Osteoblast (primary cell): Measurements from ENCODE around the gene SP8. TPM values are rescaled to one million over a fixed set of nuclear protein-coding genes. Genes with fewer than 3 reads are reported as not detected.

ENCODE experiments used
- DNase-seq: peaks from one replicate; pipeline ENCODE4 v3.0.0; 2011; ENCODE audit warnings: low spot score, mixed read lengths; ENCODE audit not compliant: insufficient read length; ENCODE audit errors: missing footprints
- H2AFZ ChIP-seq: 2 replicates; pipeline ENCODE4 v1.6.0; 2011; ENCODE audit warnings: mild to moderate bottlenecking, low read length
- H3K27ac ChIP-seq: 2 replicates; pipeline ENCODE4 v1.5.1; 2011; ENCODE audit warnings: mild to moderate bottlenecking, low read depth, low read length, moderate library complexity
- H3K27me3 ChIP-seq: 2 replicates; pipeline ENCODE4 v1.6.0; 2012; ENCODE audit warnings: mild to moderate bottlenecking, control low read depth, inconsistent platforms, low read length, moderate library complexity; ENCODE audit not compliant: insufficient read depth
- H3K36me3 ChIP-seq: 2 replicates; pipeline ENCODE4 v1.5.1; 2011; ENCODE audit warnings: mild to moderate bottlenecking, low read length, control low read depth, moderate library complexity; ENCODE audit not compliant: insufficient read depth
- H3K4me1 ChIP-seq: 2 replicates; pipeline ENCODE4 v1.5.1; 2011; ENCODE audit warnings: mild to moderate bottlenecking, low read length, control low read depth, moderate library complexity; ENCODE audit not compliant: insufficient read depth
- H3K4me2 ChIP-seq: 2 replicates; pipeline ENCODE4 v1.6.0; 2011; ENCODE audit warnings: mild to moderate bottlenecking, low read length; ENCODE audit not compliant: insufficient read depth
- H3K4me3 ChIP-seq: fragments of 200-600 bp; sonication (generic); 3 replicates; pipeline ENCODE4 v1.5.1; 2012; ENCODE audit warnings: mild to moderate bottlenecking, low read length, inconsistent platforms; ENCODE audit not compliant: insufficient read depth
- H3K79me2 ChIP-seq: 2 replicates; pipeline ENCODE4 v1.6.0; 2012; ENCODE audit warnings: mild to moderate bottlenecking, low read length, control low read depth, inconsistent platforms; ENCODE audit not compliant: insufficient read depth
- H3K9me3 ChIP-seq: 2 replicates; pipeline ENCODE4 v1.5.1; 2011; ENCODE audit warnings: low read depth, low read length, control low read depth
- H4K20me1 ChIP-seq: 2 replicates; pipeline ENCODE4 v1.6.0; 2012; ENCODE audit warnings: mild to moderate bottlenecking, low read length, control low read depth; ENCODE audit not compliant: insufficient read depth
- total RNA-seq: library from RNA; depleted of rRNA; stranded (reverse); fragments of >200 nt; gene quantifications from 2 replicates; pipeline ENCODE4 v1.2.3, GENCODE V29; 2012
- TF ChIP-seq, protein P1 (sequence below): IDR thresholded peaks from 2 replicates; pipeline ENCODE4 v1.5.1; 2011; ENCODE audit warnings: mild to moderate bottlenecking, low read depth, low read length, moderate library complexity; ENCODE audit errors: extremely low read depth

SP8 gene
- total RNA-seq, 1 donor: not detected

- Histone ChIP-seq H3K79me2 (no peaks in the 10 kb centered on the region), H2AFZ (no peak overlapping the region), H3K4me1 (no peaks in the 10 kb centered on the region), H3K4me3 (no peak overlapping the region), H3K27ac (no peak overlapping the region), H3K9me3 (no peaks in the 10 kb centered on the region), H3K36me3 (no peaks in the 10 kb centered on the region), H3K4me2 (no peak overlapping the region), H3K27me3 (no peaks in the 10 kb centered on the region), H4K20me1 (no peaks in the 10 kb centered on the region)
- no peak for DNase-seq
- TF ChIP-seq, protein P1, sequence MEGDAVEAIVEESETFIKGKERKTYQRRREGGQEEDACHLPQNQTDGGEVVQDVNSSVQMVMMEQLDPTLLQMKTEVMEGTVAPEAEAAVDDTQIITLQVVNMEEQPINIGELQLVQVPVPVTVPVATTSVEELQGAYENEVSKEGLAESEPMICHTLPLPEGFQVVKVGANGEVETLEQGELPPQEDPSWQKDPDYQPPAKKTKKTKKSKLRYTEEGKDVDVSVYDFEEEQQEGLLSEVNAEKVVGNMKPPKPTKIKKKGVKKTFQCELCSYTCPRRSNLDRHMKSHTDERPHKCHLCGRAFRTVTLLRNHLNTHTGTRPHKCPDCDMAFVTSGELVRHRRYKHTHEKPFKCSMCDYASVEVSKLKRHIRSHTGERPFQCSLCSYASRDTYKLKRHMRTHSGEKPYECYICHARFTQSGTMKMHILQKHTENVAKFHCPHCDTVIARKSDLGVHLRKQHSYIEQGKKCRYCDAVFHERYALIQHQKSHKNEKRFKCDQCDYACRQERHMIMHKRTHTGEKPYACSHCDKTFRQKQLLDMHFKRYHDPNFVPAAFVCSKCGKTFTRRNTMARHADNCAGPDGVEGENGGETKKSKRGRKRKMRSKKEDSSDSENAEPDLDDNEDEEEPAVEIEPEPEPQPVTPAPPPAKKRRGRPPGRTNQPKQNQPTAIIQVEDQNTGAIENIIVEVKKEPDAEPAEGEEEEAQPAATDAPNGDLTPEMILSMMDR: no peak
These were observed 45.3 kb upstream of the SP8 start for GRCh38 chr7:20831956-20832355.

GRCh38 chr7:20831451-20831850 lies 44.8 kb upstream of the SP8 start:
- Histone ChIP-seq H3K27me3 (no peaks in the 10 kb centered on the region), H3K4me1 (no peaks in the 10 kb centered on the region), H3K4me2 (no peak overlapping the region), H4K20me1 (no peaks in the 10 kb centered on the region), H3K36me3 (no peaks in the 10 kb centered on the region), H3K9me3 (no peaks in the 10 kb centered on the region), H3K4me3 (no peak overlapping the region), H2AFZ (no peak overlapping the region), H3K27ac (no peak overlapping the region), H3K79me2 (no peaks in the 10 kb centered on the region)
- TF ChIP-seq, protein P1: no peak
- DNase-seq: no peak

DNA sequence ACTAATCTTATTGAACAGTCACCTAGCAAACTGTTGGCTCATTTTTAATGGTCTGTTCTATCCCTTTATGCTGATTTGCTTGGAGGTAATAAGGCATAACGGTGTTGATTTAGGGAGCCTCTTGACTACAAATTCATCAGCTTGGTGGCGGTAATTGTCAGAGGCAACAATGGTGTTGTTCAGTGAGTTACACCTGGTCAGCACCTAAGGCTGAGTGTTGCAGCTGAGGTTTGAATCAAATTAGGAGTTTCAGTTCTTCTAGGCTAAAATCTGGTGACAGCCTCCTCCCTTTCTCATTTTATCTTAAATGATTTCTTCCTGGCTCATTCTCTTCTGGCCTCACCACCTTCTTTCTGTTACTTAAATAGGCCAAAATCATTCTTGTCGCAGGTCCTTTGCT lies 42.3 kb upstream of the SP8 start:
- H3K9me3 ChIP-seq: no peaks in the 10 kb centered on the region
- TF ChIP-seq, protein P1: no peak
- no peaks in the 10 kb centered on the region for H3K79me2 ChIP-seq
- no peaks in the 10 kb centered on the region for H3K4me1 ChIP-seq
- no peak overlapping the region for H3K4me2 ChIP-seq
- H3K27ac ChIP-seq: no peak overlapping the region
- no peaks in the 10 kb centered on the region for H3K27me3 ChIP-seq
- no peak for DNase-seq
- no peak overlapping the region for H3K4me3 ChIP-seq
- no peaks in the 10 kb centered on the region for H4K20me1 ChIP-seq
- H3K36me3 ChIP-seq: no peaks in the 10 kb centered on the region
- no peak overlapping the region for H2AFZ ChIP-seq

DNA sequence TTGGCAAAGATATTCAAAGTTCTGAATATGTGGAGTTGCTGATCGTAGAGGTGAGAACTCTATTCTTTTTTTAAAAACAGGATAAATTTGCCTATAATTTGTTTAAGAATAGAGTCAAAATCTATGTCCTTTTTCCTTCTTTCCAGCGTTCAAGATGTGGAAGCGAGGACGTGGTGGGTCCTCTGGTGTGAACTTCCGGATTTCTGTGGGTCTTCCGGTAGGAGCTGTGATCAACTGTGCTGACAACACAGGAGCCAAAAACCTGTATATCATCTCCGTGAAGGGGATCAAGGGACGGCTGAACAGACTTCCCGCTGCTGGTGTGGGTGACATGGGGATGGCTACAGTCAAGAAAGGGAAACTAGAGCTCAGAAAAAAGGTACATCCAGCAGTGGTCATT lies 40.5 kb upstream of the SP8 start:
- H3K27ac ChIP-seq: no peak overlapping the region
- H2AFZ ChIP-seq: no peak overlapping the region
- H3K4me2 ChIP-seq: no peak overlapping the region
- no peaks in the 10 kb centered on the region for H3K79me2 ChIP-seq
- H3K36me3 ChIP-seq: no peaks in the 10 kb centered on the region
- no peak overlapping the region for H3K4me3 ChIP-seq
- no peaks in the 10 kb centered on the region for H3K9me3 ChIP-seq
- no peaks in the 10 kb centered on the region for H4K20me1 ChIP-seq
- H3K27me3 ChIP-seq: no peaks in the 10 kb centered on the region
- DNase-seq: no peak
- TF ChIP-seq, protein P1: no peak
- H3K4me1 ChIP-seq: no peaks in the 10 kb centered on the region
